Cerebellar nuclear complex (tissue), 1 donor: Measurements from ENCODE around the gene IGLL5.

ENCODE experiments used
- DNase-seq, 2 experiments: peaks; one replicate each; lab custom pipeline; 2025; lab: John Stamatoyannopoulos, UW

Gene IGLL5

GRCh38 chr22:22887621-22888503 lies at the start of gene IGLL5:
IGLL5 (plus strand) TSS chr22:22887816; CDS start chr22:22888054, 238 bp downstream.
- no peak for DNase-seq

DNA sequence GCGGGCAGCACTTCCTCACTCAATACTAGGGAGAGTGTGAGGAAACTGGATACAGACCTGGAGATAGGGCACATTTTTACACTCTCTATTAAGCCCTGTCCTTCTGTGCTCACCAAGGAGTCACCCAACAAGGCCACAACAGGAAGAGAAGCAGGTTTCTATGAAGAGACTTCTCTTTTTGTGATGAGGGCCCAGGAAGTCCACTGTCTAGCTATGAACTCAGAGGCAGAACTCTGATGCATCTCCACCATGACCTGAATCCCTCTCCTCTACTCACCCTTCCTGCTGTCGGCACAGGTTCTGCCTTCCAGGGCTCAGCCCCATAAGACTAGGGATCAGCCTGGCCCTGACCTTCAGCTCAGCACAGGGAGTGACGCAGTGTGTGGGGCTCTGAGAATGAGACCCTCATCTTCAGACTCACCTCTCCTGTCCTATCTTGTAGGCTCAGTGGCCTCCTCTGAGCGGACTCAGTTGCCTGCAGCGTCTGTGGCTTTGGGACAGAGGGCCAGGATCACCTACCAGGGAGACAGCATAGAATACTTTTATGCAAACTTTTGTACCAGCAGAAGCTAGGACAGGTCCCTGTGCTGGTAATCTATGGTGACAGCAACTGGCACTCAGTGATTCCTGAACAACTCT lies 49.3 kb upstream of the IGLL5 start:
- DNase-seq = no peak

DNA sequence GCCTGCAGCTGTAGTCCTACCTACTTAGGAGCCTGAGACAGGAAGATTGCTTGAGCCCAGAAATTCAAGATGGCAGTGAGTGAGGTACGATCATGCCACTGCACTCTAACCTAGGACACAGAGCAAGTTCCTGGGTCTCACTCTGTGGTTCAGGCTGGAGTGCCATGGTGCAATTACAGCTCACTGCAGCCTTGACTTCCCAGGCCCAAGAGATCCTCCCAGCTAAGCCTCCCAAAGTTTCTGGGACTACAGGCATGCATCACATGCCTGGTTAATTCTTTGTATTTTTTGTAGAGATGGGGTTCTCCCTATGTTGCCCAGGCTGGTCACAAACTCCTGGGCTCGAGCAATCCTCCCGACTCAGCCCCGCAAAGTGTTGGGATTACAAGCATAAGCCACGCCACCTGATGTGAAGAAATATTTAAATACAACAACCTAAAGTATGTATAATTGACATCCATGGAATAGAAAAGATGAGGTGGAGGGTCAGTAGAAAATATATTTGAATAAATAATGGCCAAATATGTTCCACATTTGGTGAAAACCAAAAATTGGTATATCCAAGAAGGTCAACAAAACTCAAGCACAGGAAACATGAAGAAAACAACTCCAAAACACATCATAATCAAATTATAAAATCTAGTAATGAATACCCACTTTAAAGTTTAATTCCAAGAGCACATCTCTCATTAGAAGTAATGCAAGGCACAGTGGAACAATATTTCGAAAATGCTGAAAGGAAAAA lies 47.9 kb upstream of the IGLL5 start:
- no peak for DNase-seq

GRCh38 chr22:22840780-22841179 lies 46.8 kb upstream of the IGLL5 start:
- no peak for DNase-seq

GRCh38 chr22:22841598-22841997 lies 46.0 kb upstream of the IGLL5 start:
- no peak for DNase-seq

- no peak for DNase-seq
Measured at GRCh38 chr22:22842085-22842484, 45.5 kb upstream of the IGLL5 start.

GRCh38 chr22:22843848-22844247 lies 43.8 kb upstream of the IGLL5 start:
- DNase-seq = no peak

- no peak for DNase-seq
Measured at GRCh38 chr22:22847241-22847640, 40.4 kb upstream of the IGLL5 start.

DNA sequence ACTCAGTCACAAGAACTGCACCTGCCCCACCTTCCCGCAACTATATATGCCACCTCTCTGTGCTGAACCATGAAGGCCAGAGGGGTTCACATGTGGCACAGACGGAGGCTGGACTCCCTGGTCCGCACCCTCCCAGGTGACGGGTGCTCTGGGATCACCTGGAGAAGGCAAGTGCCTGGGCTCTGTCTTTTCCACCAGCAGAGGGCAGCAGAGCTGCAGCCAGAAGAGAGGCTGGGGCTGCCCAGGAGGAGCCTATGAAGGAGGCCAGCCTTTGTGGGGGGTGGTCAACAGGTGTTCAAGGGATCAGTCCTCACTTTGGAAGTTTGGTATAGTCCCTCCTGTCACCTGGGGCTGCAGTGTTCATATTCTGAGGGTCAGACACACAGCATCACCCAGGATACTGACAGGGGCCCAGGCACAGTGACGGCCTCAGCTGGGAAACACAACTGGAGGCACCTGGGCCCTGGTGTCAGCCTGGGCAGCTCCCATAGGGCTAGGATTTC lies 39.2 kb upstream of the IGLL5 start:
- DNase-seq = peak in 1 of 2 experiments; percentile 7

DNA sequence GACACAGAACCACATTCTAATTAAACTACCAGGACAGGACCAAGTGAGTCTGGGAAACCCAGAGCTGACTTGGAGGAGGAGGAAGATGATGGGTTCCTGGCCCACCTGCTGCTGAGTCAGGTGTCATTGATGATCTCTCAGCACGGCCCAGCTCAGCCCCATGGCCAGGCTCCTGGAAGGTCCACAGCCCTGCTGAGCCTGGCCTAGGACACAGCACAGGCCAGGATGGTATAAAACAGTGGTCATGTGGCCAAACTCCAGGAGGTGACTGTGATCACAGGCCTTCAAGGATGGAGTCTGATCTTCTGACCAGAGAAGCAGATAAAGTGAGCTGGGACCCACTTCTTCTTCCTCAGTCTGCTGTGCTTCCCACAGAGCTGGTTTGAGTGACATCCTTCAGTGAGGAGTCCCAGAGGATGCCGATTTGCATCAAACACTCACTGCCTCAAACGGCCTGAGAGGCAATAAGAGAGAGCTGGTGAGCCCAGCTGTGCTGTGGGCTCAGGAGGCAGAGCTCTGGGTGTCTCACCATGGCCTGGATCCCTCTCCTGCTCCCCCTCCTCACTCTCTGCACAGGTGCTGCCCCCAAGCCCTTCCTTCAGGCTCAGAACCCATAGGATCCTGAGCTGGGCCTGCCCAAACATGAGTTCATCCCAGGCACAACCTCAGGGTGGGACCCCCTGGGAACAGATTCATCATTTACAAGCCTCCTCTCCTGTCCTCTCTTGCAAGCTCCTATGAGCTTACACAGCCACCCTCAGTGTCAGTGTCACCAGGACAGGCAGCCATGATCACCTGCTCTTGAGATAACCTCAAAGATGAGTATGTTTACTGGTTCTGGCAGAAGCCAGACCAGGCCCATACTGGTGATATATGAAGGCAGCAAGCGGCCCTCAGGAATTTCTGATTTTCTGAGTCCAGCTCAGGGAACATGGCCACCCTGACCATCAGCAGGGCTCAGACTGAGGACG lies 37.7 kb upstream of the IGLL5 start:
- DNase-seq = no peak

GRCh38 chr22:22851969-22852368 lies 35.6 kb upstream of the IGLL5 start:
- DNase-seq = no peak

DNA sequence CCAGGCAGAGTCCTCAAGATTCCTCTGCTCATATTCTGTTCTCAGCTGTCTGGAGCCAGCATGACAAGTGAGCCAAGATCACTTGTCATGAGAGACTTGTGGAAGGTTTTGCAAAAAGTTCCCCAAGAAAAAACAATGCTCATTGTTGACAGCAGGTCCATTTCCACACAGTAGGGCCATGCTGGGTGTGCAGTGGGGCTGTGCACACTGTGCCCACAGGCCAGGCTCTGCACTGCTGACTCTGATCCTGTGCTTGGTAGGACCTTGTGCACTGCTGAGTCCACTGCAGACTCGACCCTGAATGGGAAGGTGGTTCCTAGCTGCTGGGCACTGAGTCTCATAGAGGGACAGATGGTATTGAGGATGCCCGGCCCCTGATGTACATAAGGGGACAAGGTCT lies 33.9 kb upstream of the IGLL5 start:
- DNase-seq = no peak

- DNase-seq = no peak
Measured at GRCh38 chr22:22854466-22854865, 33.1 kb upstream of the IGLL5 start.

DNA sequence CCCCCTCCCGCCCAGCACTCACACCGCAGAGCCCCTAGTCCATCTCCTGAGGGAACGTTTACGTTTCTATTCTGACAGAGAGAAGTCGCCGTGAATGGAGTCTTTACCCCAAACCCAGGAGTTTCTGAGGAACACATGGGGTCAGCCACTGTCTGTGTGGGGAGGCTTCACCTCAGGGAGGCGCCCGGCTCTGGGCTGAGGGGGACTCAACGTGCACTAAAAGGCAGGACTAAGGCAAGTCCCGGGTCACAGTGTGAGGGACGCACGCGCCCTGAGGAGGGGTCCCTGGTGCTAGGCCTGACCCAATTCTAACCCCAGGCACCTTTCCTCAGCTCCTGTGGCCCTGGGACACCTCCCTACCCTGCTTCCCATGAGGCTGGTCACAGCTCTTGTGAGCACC lies 32.5 kb upstream of the IGLL5 start:
- DNase-seq = no peak

DNA sequence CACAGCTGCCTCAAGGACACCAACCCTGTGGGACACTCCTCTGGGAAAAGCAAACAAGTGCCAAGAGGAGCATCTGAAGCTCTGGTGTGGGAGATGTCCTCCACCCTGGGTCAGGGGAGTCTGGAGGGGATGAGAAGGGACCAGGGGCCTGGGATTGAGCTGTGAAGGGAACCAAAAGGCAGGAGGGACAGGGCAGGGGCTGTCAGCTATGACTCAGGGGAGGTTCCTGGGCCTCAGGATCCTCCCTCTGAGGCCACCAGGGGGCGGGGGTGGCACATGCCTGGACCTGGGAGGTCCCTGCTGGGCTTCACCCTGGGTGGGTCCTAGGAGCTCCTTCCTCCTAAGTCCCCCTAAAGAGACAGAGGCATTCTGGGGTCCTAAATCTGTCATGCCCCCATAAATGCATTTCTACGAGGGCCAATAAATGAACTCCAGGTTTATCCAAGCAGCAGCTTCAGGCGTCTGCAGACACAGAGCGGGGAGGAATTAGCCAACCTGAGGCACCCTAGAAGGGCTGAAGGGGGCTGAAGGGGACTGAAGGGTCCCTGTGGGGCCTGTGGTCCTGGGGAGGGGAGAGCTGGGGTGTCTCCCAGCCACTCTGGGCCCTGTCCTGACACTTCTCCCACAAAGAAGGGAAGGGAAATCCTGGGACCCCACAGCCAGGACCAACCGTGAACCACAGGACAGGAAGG lies 31.9 kb upstream of the IGLL5 start:
- no peak for DNase-seq

DNA sequence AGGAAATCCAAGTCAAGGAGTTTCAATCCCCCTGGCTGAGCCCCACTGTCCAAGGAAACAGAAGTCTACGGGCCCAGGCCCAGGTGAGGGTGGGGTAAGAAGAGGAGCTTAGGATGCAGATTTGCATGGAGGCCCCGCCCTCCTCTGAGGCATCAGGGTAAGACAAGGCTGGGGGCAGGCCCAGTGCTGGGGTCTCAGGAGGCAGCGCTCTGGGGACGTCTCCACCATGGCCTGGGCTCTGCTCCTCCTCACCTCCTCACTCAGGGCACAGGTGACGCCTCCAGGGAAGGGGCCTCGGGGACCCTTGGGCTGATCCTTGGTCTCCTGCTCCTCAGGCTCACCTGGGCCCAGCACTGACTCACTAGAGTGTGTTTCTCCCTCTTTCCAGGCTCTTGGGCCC lies 31.3 kb upstream of the IGLL5 start:
- DNase-seq = no peak

DNA sequence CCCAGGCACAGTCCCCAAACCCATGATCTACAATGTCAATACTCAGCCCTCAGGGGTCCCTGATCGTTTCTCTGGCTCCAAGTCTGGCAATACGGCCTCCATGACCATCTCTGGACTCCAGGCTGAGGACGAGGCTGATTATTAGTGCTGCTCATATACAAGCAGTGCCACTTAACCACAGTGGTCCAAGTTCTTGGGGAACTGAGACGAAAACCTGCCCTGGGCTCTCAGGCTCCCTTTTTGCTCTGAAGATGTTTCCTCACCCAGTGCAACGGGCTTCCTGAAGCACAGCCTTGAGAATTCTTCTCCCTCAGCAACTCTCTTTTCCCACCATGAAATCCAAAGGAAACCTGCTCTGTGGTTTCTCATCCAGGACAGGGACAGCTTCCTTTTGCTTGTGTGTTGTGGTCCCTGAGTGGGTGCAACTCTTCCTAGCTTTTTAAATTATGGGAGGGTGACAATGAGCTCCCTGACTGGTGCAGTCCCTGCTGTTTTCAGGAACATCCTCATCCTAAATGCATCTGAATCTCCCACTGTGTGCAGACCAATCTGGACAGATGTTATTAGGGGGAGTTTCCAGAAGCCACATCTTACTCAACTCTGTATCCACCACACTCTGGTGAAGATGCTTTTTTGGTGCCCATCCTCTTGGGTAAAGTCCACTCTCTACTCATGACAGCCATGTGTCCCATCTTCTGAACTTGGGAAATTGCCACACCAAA lies 30.6 kb upstream of the IGLL5 start:
- no peak for DNase-seq

DNA sequence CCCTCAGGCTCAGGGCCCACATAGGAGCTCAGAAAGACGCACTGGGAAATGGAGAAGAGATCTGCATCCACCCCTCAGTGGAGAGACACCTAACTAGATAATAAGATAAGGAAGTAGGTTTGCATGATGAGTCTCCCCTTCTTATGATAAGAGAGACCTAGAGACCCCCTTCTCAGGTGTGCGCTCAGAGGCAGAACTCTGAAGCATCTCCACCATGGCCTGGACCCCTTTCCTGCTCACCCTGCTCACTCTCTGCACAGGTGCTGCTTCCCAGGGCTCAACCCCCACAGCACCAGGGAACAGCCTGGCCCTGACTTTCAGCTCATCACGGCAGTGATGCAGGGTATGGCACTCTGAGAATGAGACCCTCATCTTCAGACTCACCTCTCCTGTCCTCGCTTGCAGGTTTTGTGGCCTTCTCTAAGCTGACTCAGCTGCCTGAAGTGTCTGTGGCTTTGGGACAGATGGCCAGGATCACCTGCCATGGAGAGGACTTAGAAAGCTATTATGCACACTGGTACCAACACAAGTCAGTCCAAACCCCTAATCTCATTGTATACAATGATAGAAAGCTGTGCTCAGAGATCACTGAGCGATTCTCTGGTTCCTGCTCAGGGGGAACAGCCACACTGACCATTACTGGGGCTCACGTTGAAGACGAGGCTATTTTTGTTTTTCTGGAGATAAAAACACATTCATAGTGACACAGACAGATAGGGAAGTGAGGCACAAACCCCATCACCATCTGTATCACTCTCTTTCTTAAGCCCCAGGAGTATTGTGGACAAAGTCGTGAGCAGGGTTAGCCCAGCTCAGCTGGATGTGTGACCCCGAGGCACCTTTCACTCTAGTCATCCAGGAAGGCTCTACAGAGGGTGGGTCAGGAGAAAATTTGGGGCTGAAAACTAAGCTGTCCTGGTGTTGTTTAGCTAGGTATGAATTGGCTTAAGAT lies 29.7 kb upstream of the IGLL5 start:
- no peak for DNase-seq

GRCh38 chr22:22858559-22858937 lies 29.1 kb upstream of the IGLL5 start:
- DNase-seq = no peak
